Upper lobe of left lung (tissue), 4 donors: ENCODE results near the gene ARL2.

Experiments
- CTCF ChIP-seq, 6 experiments: fragments of 450-650 bp in 4 of 6; fragments of 200-600 bp in 2 of 6; sonication (generic) in 2 of 6; IDR thresholded peaks; one replicate each; pipeline ENCODE4 v1.5.1; 2016 to 2019; ENCODE audit warnings: antibody characterized with exemption in 6 of 6
- POLR2A ChIP-seq, 4 donors: fragments of 450-650 bp; IDR thresholded peaks; one replicate each; pipeline ENCODE4 v1.5.1; 2016 to 2017; ENCODE audit warnings: antibody characterized with exemption in 4 of 4, mild to moderate bottlenecking in 2 of 4
- POLR2AphosphoS5 ChIP-seq, 2 donors: sonication (generic); formaldehyde crosslinking; IDR thresholded peaks; one replicate each; pipeline ENCODE4 v1.5.1; 2017; ENCODE audit warnings: antibody characterized with exemption in 2 of 2

DNA sequence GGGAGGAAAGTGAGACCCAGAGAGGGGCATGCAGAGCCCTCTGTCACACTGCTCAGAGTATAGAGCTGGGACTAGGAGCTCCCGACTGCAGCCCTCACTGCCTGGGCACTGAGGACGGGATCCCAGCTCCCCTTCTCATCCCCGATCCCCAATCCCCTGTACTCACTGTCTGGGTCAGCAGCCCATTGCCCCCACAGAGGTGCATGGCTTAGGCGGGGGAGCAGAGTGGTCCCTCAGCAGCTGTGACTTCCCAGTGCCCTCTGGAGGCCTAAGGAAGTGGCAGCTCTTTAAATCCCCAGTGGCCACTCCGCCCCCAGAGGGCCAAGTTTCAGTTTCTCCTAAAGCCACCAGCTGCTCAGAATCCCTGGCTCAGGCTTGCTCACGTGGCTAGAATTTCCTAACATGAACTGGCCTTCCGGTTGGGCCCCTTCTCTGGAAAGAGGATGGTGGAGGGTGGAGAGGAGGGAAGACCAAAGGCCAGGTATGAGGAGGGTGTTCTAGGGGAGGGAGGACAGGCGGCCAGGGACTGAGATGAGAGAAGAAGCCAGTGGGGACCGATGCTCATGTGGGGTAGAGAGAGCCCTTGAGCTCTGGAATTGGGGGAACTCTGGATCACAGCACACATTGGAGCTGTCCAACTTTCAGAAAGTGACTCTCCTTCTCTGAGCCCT is 17.1 kb upstream of the ARL2 start, which contains the start of gene BATF2:
- TF ChIP-seq CTCF (IDR thresholded peaks at IDR 0.05) (peak; percentile 49 to 84 (median 78)), POLR2A (IDR thresholded peaks at IDR 0.05) (peak in 2 of 4 donors; percentile 28 to 82), POLR2AphosphoS5 (IDR thresholded peaks at IDR 0.05) (peak; percentile 65 to 87)
